GM12891 (cell line): ENCODE measurements around the gene PSMB10.
A peak's percentile ranks its signal among the peaks of the same experiment; 100 is the strongest.

ENCODE experiments used
- DNase-seq: peaks from one replicate; pipeline ENCODE4 v3.0.0; 2011; ENCODE audit warnings: low spot score; ENCODE audit not compliant: insufficient read length
- FAIRE-seq: peaks from 2 replicates; lab custom pipeline; 2011; peaks lifted over from hg19 to GRCh38; lab: Jason Lieb, UNC
- PAX5 ChIP-seq: IDR thresholded peaks from 2 replicates; pipeline ENCODE4 v1.6.1; 2011; ENCODE audit warnings: low read length, moderate library complexity, mild to moderate bottlenecking; ENCODE audit not compliant: insufficient read depth, severe bottlenecking
- POLR2A ChIP-seq: IDR thresholded peaks from 2 replicates; pipeline ENCODE4 v1.6.1; 2011; ENCODE audit warnings: low read depth, low read length, control low read depth
- POLR2AphosphoS5 ChIP-seq: IDR thresholded peaks from 2 replicates; pipeline ENCODE4 v1.6.1; 2011; ENCODE audit warnings: low read depth, low read length, control low read depth
- POU2F2 ChIP-seq: IDR thresholded peaks from 2 replicates; pipeline ENCODE4 v1.6.1; 2011; ENCODE audit warnings: low read depth, mild to moderate bottlenecking, control low read depth, low read length, moderate library complexity
- SPI1 ChIP-seq: IDR thresholded peaks from 2 replicates; pipeline ENCODE4 v1.6.1; 2011; ENCODE audit warnings: low read depth, low read length, control low read depth
- TAF1 ChIP-seq: IDR thresholded peaks from 2 replicates; pipeline ENCODE4 v1.6.1; 2011; ENCODE audit warnings: low read depth, low read length, control low read depth

PSMB10 gene

GRCh38 chr16:67893743-67894399 lies 42.8 kb downstream of the PSMB10 start:
- no peak for FAIRE-seq
- no peak for DNase-seq

GRCh38 chr16:67892899-67893742 lies 43.5 kb downstream of the PSMB10 start, which contains the start of gene PSKH1:
Gene PSKH1 (plus strand): TSS chr16:67893254. CDS start chr16:67908750, 15,496 bp downstream.
- FAIRE-seq = peak; percentile 59
- peak; percentile 39 for TF ChIP-seq POLR2A
- no peak for TF ChIP-seq SPI1

More at GRCh38 chr16:67893743-67894399, 42.8 kb downstream of the PSMB10 start:
- TF ChIP-seq POU2F2 (no peak), POLR2A (no peak), POLR2AphosphoS5 (no peak), SPI1 (no peak), PAX5 (no peak)

GRCh38 chr16:67892375-67892774 lies 44.3 kb downstream of the PSMB10 start:
- TF ChIP-seq PAX5 = no peak
- no peak for TF ChIP-seq POLR2A
- no peak for TF ChIP-seq POLR2AphosphoS5
- TF ChIP-seq SPI1 = no peak
- TF ChIP-seq TAF1 = no peak
- TF ChIP-seq POU2F2 = no peak
- DNase-seq (no peak), FAIRE-seq (no peak)

More at GRCh38 chr16:67892899-67893742, 43.5 kb downstream of the PSMB10 start, which contains the start of gene PSKH1:
- DNase-seq = peak; percentile 99

GRCh38 chr16:67888331-67888730 lies 48.3 kb downstream of the PSMB10 start:
- FAIRE-seq (no peak), DNase-seq (no peak)
- TF ChIP-seq TAF1 = no peak
- no peak for TF ChIP-seq SPI1
- no peak for TF ChIP-seq POU2F2
- TF ChIP-seq PAX5 = no peak
- TF ChIP-seq POLR2A = no peak; the same call in 1 of the 2 replicates
- TF ChIP-seq POLR2AphosphoS5 = no peak

- no peak for TF ChIP-seq POLR2AphosphoS5
- TF ChIP-seq PAX5 = no peak
- no peak for TF ChIP-seq POLR2A
- TF ChIP-seq TAF1 = no peak
- no peak for TF ChIP-seq SPI1
- TF ChIP-seq POU2F2 = no peak
- DNase-seq (no peak), FAIRE-seq (no peak)
These were observed 50.3 kb downstream of the PSMB10 start for GRCh38 chr16:67886387-67886786.

- TF ChIP-seq PAX5 (no peak), POLR2A (no peak), SPI1 (no peak), POLR2AphosphoS5 (no peak), TAF1 (no peak), POU2F2 (no peak)
- no peak for DNase-seq
- no peak for FAIRE-seq
These were observed 50.7 kb downstream of the PSMB10 start for GRCh38 chr16:67885976-67886375.

- TF ChIP-seq TAF1 (no peak), POLR2AphosphoS5 (no peak), POU2F2 (no peak), SPI1 (no peak), POLR2A (no peak), PAX5 (no peak)
- DNase-seq = no peak
- FAIRE-seq = no peak
These were observed 51.1 kb downstream of the PSMB10 start for GRCh38 chr16:67885545-67885944.

GRCh38 chr16:67884684-67885083 lies 52.0 kb downstream of the PSMB10 start, which contains the start of gene NRN1L:
Gene NRN1L (plus strand): TSS chr16:67884885. CDS start chr16:67884904, 19 bp downstream.
- TF ChIP-seq POLR2A (no peak), POLR2AphosphoS5 (no peak), POU2F2 (no peak), TAF1 (no peak)
- no peak for FAIRE-seq
- no peak for DNase-seq
